Measurements from ENCODE around the gene LONP1. TPM values are rescaled to one million over a fixed set of nuclear protein-coding genes. Genes with fewer than 3 reads are reported as not detected.
A peak's percentile ranks its signal among the peaks of the same experiment; 100 is the strongest.

Gene LONP1
- total RNA-seq, 6 experiments from 2014 or later, result 67.9 to 86.0 (median 72.9) TPM

- peaks cover 13% of the 10 kb centered on the region for H3K36me3 Mint-ChIP-seq (ENCODE audit: low read depth)
- H3K27ac Mint-ChIP-seq, result no peak overlapping the region
- peak; percentile 88 for TF ChIP-seq CTCF (IDR thresholded peaks at IDR 0.05)
These were observed 33.1 kb downstream of the LONP1 start for GRCh38 chr19:5686647-5687359.

GRCh38 chr19:5686326-5686646 lies 33.7 kb downstream of the LONP1 start:
- Mint-ChIP-seq H3K9me3 (no peaks in the 10 kb centered on the region), H3K27me3 (ENCODE audit: insufficient read depth) (peaks cover 12% of the 10 kb centered on the region), H3K27ac (no peak overlapping the region), H3K4me1 (ENCODE audit: low read depth) (peaks cover 21% of the 10 kb centered on the region), H3K36me3 (ENCODE audit: low read depth) (peaks cover 13% of the 10 kb centered on the region), H3K4me3 (peak overlapping the region; percentile 77; the same call in 1 of the 2 replicates)
- TF ChIP-seq CTCF (IDR thresholded peaks at IDR 0.05), result no peak
- no peak for DNase-seq

More at GRCh38 chr19:5686647-5687359, 33.1 kb downstream of the LONP1 start:
- H3K4me1 Mint-ChIP-seq (ENCODE audit: low read depth), result peaks cover 16% of the 10 kb centered on the region
- peak overlapping the region; percentile 77 for H3K4me3 Mint-ChIP-seq
- peak; percentile 89 for DNase-seq
- peaks cover 12% of the 10 kb centered on the region for H3K27me3 Mint-ChIP-seq (ENCODE audit: insufficient read depth)
- H3K9me3 Mint-ChIP-seq, result no peaks in the 10 kb centered on the region

- Mint-ChIP-seq H3K36me3 (ENCODE audit: low read depth) (0 out of 2 replicates have a peak, but pooled peaks cover 3% of the 10 kb centered on the region), H3K27ac (no peak overlapping the region), H3K4me1 (ENCODE audit: low read depth) (peaks cover 20% of the 10 kb centered on the region), H3K4me3 (no peak overlapping the region), H3K27me3 (ENCODE audit: insufficient read depth) (peaks cover 14% of the 10 kb centered on the region), H3K9me3 (no peaks in the 10 kb centered on the region)
- DNase-seq, result no peak
- no peak for TF ChIP-seq CTCF (IDR thresholded peaks at IDR 0.05)
These were observed 35.1 kb downstream of the LONP1 start for GRCh38 chr19:5684694-5685430.

GRCh38 chr19:5683177-5683886 lies 36.6 kb downstream of the LONP1 start:
- peaks cover 25% of the 10 kb centered on the region for H3K4me1 Mint-ChIP-seq (ENCODE audit: low read depth)
- H3K4me3 Mint-ChIP-seq, result no peak overlapping the region
- peaks cover 14% of the 10 kb centered on the region for H3K27me3 Mint-ChIP-seq (ENCODE audit: insufficient read depth)
- no peak for TF ChIP-seq CTCF (IDR thresholded peaks at IDR 0.05)
- H3K9me3 Mint-ChIP-seq, result no peaks in the 10 kb centered on the region
- H3K36me3 Mint-ChIP-seq (ENCODE audit: low read depth), result 0 out of 2 replicates have a peak, but pooled peaks cover 2% of the 10 kb centered on the region
- DNase-seq, result no peak
- H3K27ac Mint-ChIP-seq, result no peak overlapping the region

GRCh38 chr19:5682107-5682482 lies 37.9 kb downstream of the LONP1 start:
- DNase-seq, result no peak
- no peaks in the 10 kb centered on the region for H3K9me3 Mint-ChIP-seq
- TF ChIP-seq CTCF (IDR thresholded peaks at IDR 0.05), result no peak
- H3K27me3 Mint-ChIP-seq (ENCODE audit: insufficient read depth), result peaks cover 14% of the 10 kb centered on the region
- H3K27ac Mint-ChIP-seq, result no peak overlapping the region
- peak overlapping the region; percentile 85 for H3K4me3 Mint-ChIP-seq
- H3K36me3 Mint-ChIP-seq (ENCODE audit: low read depth), result no peaks in the 10 kb centered on the region
- H3K4me1 Mint-ChIP-seq (ENCODE audit: low read depth), result peaks cover 25% of the 10 kb centered on the region

Measured in HFFc6 (cell line).